H1 (cell line): ENCODE results near the gene B3GLCT.

ENCODE experiments used
- EZH2 ChIP-seq: fragments of 200-600 bp; sonication (generic); IDR thresholded peaks from 2 replicates; pipeline ENCODE4 v1.7.1; 2012; ENCODE audit warnings: low read depth, mild to moderate bottlenecking, moderate library complexity, low read length, inconsistent platforms; ENCODE audit not compliant: severe bottlenecking
- RAD21 ChIP-seq, 2 experiments: IDR thresholded peaks in 1 of 2; conservative IDR thresholded peaks in 1 of 2; 2 replicates each; pipeline ENCODE4 v1.6.1; 2011; ENCODE audit warnings: low read depth in 2 of 2, low read length in 2 of 2, improper control_type of control experiment in 1 of 2, inconsistent platforms in 1 of 2, mild to moderate bottlenecking in 1 of 2, moderate library complexity in 1 of 2

DNA sequence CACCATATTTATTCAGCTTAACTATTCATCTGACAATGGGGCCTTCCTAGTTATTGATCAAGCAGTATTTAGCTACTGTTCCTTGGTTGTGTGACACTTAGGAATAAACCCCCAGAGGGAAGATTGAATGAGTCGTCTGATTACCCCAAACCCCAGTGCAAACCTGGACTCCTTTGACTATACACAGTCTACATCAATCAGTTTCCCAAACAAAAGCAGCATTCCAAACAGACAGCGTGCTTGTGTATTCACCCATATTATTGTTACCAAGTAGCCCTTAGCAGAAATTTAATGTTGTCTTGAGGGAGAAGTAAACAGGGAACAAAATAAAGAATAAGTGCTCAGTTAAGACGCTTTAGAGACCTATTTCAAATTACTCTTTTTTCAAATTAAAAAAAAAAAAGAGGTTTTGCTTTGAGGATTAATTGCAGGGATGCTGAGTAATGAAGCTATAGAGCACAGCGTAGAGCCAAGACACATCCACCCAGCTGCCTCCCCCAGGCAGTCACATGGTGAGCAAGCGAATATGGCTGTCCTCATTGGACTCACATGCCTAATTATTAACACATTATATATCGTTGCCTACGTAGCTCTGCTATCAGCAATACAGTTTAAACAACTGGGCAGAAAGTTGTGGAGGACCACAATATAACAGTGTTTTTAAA, 14.7 kb upstream of the B3GLCT start:
- TF ChIP-seq EZH2 (no peak), RAD21 (IDR thresholded peaks at IDR 0.05 in 1 of 2, conservative IDR thresholded peaks at IDR 0.05 in 1 of 2; ENCODE audit: low read depth in 2 of 2, low read length in 2 of 2) (no peak)
